Measurements from ENCODE around the gene WDR62.

DNA sequence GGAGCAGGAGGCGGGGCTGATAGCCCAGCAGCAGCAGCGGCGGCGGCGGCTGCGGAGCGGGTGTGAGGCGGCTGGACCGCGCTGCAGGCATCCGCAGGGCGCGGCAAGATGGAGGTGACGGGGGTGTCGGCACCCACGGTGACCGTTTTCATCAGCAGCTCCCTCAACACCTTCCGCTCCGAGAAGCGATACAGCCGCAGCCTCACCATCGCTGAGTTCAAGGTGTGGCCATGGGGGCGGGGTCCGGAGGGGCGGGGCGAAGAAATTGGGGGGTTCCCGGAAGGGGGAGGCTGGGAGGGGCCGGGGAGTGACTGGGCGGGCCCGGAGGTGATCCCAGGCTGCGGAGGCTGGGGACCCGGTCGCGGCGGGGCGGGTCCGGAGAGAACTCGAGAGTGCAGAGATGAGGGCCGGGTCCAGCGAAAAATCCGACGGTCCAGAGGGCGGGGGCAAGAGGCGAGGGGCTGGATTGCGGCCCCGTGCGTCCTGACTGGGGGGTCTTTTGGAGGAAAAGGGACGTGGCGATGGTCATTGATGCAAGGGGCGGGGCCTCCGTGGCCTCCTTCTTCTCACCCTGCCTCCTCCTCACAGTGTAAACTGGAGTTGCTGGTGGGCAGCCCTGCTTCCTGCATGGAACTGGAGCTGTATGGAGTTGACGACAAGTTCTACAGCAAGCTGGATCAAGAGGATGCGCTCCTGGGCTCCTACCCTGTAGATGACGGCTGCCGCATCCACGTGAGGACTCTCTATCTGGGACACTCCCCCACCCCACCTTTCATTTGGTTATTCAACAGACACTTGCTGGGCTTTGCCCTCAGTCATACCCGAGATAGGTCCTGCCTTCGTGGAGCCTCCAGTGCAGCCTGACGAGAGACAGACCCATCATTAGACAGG, 61.0 kb downstream of the WDR62 start, which contains the start of gene TBCB:
- TF ChIP-seq, protein P1, sequence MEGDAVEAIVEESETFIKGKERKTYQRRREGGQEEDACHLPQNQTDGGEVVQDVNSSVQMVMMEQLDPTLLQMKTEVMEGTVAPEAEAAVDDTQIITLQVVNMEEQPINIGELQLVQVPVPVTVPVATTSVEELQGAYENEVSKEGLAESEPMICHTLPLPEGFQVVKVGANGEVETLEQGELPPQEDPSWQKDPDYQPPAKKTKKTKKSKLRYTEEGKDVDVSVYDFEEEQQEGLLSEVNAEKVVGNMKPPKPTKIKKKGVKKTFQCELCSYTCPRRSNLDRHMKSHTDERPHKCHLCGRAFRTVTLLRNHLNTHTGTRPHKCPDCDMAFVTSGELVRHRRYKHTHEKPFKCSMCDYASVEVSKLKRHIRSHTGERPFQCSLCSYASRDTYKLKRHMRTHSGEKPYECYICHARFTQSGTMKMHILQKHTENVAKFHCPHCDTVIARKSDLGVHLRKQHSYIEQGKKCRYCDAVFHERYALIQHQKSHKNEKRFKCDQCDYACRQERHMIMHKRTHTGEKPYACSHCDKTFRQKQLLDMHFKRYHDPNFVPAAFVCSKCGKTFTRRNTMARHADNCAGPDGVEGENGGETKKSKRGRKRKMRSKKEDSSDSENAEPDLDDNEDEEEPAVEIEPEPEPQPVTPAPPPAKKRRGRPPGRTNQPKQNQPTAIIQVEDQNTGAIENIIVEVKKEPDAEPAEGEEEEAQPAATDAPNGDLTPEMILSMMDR (IDR thresholded peaks at IDR 0.05; ENCODE audit: low read depth, low read length) = no peak
- no peak for TF ChIP-seq EZH2phosphoT487 (IDR thresholded peaks at IDR 0.05; ENCODE audit: low read depth)
